NCI-H1048 (cell line): ENCODE data around the gene IMP4.

Source experiments
- DNase-seq: peaks from one replicate; lab custom pipeline; 2025; lab: John Stamatoyannopoulos, UW

Gene IMP4

GRCh38 chr2:130357864-130358263, 15.2 kb downstream of the IMP4 start:
- DNase-seq = no peak

- no peak for DNase-seq
These were observed 16.0 kb downstream of the IMP4 start for GRCh38 chr2:130358420-130359350.

- DNase-seq = no peak
These were observed 16.8 kb downstream of the IMP4 start for GRCh38 chr2:130359466-130359865.

GRCh38 chr2:130363479-130363878, 20.8 kb downstream of the IMP4 start:
- DNase-seq = no peak

GRCh38 chr2:130365075-130365474, 22.4 kb downstream of the IMP4 start:
- DNase-seq = no peak

GRCh38 chr2:130365963-130366362, 23.3 kb downstream of the IMP4 start:
- no peak for DNase-seq

- no peak for DNase-seq
These were observed 24.0 kb downstream of the IMP4 start for GRCh38 chr2:130366720-130367119.

- no peak for DNase-seq
These were observed 26.1 kb downstream of the IMP4 start for GRCh38 chr2:130368786-130369185.

- DNase-seq = no peak
These were observed 26.7 kb downstream of the IMP4 start for GRCh38 chr2:130369311-130369964.

- DNase-seq = no peak
These were observed 27.3 kb downstream of the IMP4 start for GRCh38 chr2:130369965-130370341.

- no peak for DNase-seq
These were observed 27.8 kb downstream of the IMP4 start for GRCh38 chr2:130370490-130370889.

GRCh38 chr2:130371723-130372054, 29.0 kb downstream of the IMP4 start:
- no peak for DNase-seq

GRCh38 chr2:130372055-130372832, 29.5 kb downstream of the IMP4 start:
- no peak for DNase-seq

GRCh38 chr2:130372833-130373807, 30.4 kb downstream of the IMP4 start:
- no peak for DNase-seq

GRCh38 chr2:130373808-130374365, 31.2 kb downstream of the IMP4 start:
- DNase-seq = no peak

- no peak for DNase-seq
These were observed 32.0 kb downstream of the IMP4 start for GRCh38 chr2:130374587-130375290.

GRCh38 chr2:130375291-130376266, 32.9 kb downstream of the IMP4 start:
- DNase-seq = no peak

GRCh38 chr2:130376433-130377293, 34.0 kb downstream of the IMP4 start:
- DNase-seq = no peak
